Astrocyte (in vitro differentiated cells and primary cell): Measurements from ENCODE around the gene RALGPS1. TPM values are rescaled to one million over a fixed set of nuclear protein-coding genes. Genes with fewer than 3 reads are reported as not detected.

Experiments
- DNase-seq: peaks from one replicate; pipeline ENCODE4 v3.0.0-alpha.2; 2010; ENCODE audit warnings: low read depth
- FAIRE-seq: peaks from 2 replicates; lab custom pipeline; 2011; peaks lifted over from hg19 to GRCh38; lab: Jason Lieb, UNC
- H2AFZ ChIP-seq: 2 replicates; pipeline ENCODE4 v1.6.0; 2012; ENCODE audit warnings: low read depth, low read length, inconsistent platforms
- H3K27ac ChIP-seq: 2 replicates; pipeline ENCODE4 v1.5.1; 2011; ENCODE audit warnings: low read depth, low read length, inconsistent platforms
- H3K27me3 ChIP-seq: 2 replicates; pipeline ENCODE4 v1.6.0; 2011; ENCODE audit warnings: low read length, inconsistent platforms; ENCODE audit not compliant: insufficient read depth
- H3K36me3 ChIP-seq: 2 replicates; pipeline ENCODE4 v1.5.1; 2011; ENCODE audit warnings: low read length, inconsistent platforms; ENCODE audit not compliant: insufficient read depth
- H3K4me1 ChIP-seq: 2 replicates; pipeline ENCODE4 v1.5.1; 2011; ENCODE audit warnings: low read length, inconsistent platforms; ENCODE audit not compliant: insufficient read depth
- H3K4me2 ChIP-seq: 2 replicates; pipeline ENCODE4 v1.6.0; 2012; ENCODE audit warnings: low read length, inconsistent platforms
- H3K4me3 ChIP-seq: 2 replicates; pipeline ENCODE4 v1.5.1; 2011; ENCODE audit warnings: low read depth, mild to moderate bottlenecking, low read length, inconsistent platforms; ENCODE audit not compliant: insufficient read depth
- H3K79me2 ChIP-seq: 2 replicates; pipeline ENCODE4 v1.6.0; 2012; ENCODE audit warnings: mild to moderate bottlenecking, low read length, inconsistent platforms; ENCODE audit not compliant: insufficient read depth
- H3K9ac ChIP-seq: 2 replicates; pipeline ENCODE4 v1.6.0; 2012; ENCODE audit warnings: mild to moderate bottlenecking, low read length, inconsistent platforms
- H3K9me3 ChIP-seq: 2 replicates; pipeline ENCODE4 v1.5.1; 2012; ENCODE audit warnings: low read depth, mild to moderate bottlenecking, low read length, inconsistent platforms; ENCODE audit not compliant: insufficient read depth
- H4K20me1 ChIP-seq: 2 replicates; pipeline ENCODE4 v1.6.0; 2012; ENCODE audit warnings: low read length, inconsistent platforms; ENCODE audit not compliant: insufficient read depth
- H3K27ac Mint-ChIP-seq: one replicate; pipeline ENCODE4 v1.8.0; 2021; ENCODE audit warnings: mild to moderate bottlenecking, mixed read lengths; ENCODE audit not compliant: unreplicated experiment
- H3K27me3 Mint-ChIP-seq: one replicate; pipeline ENCODE4 v1.8.0; 2021; ENCODE audit warnings: low read depth, mixed read lengths; ENCODE audit not compliant: unreplicated experiment
- H3K36me3 Mint-ChIP-seq: one replicate; pipeline ENCODE4 v1.8.0; 2021; ENCODE audit warnings: low read depth, mixed read lengths; ENCODE audit not compliant: unreplicated experiment
- H3K4me1 Mint-ChIP-seq: one replicate; pipeline ENCODE4 v1.8.0; 2021; ENCODE audit warnings: low read depth, mixed read lengths; ENCODE audit not compliant: unreplicated experiment
- H3K4me3 Mint-ChIP-seq: one replicate; pipeline ENCODE4 v1.8.0; 2021; ENCODE audit warnings: mild to moderate bottlenecking, moderate library complexity, mixed read lengths; ENCODE audit not compliant: unreplicated experiment
- H3K9me3 Mint-ChIP-seq: one replicate; pipeline ENCODE4 v1.8.0; 2021; ENCODE audit warnings: mild to moderate bottlenecking, mixed read lengths; ENCODE audit not compliant: unreplicated experiment
- EZH2 ChIP-seq: IDR thresholded peaks from 2 replicates; pipeline ENCODE4 v1.6.1; 2012; ENCODE audit warnings: mild to moderate bottlenecking, low read length, inconsistent platforms; ENCODE audit not compliant: insufficient read depth
- total RNA-seq: library from RNA; stranded (reverse); gene quantifications from 2 replicates; pipeline ENCODE4 v1.2.1, GENCODE V29; 2021
- TF ChIP-seq, protein P1 (sequence below): IDR thresholded peaks from 2 replicates; pipeline ENCODE4 v1.5.1; 2011; ENCODE audit warnings: low read depth, mild to moderate bottlenecking, inconsistent platforms, low read length, moderate library complexity; ENCODE audit not compliant: insufficient read depth

Gene RALGPS1
- total RNA-seq, 1 donor from 2014 or later, result 2.8 TPM

- H4K20me1 ChIP-seq, result no peaks in the 10 kb centered on the region
- Mint-ChIP-seq H3K4me3 (no peak overlapping the region), H3K36me3 (peaks cover 5% of the 10 kb centered on the region), H3K4me1 (peaks cover 14% of the 10 kb centered on the region), H3K27ac (no peak overlapping the region), H3K27me3 (peaks cover 4% of the 10 kb centered on the region), H3K9me3 (peaks cover 2% of the 10 kb centered on the region)
- H3K27ac ChIP-seq, result no peak overlapping the region
- no peaks in the 10 kb centered on the region for H3K36me3 ChIP-seq
- DNase-seq, result no peak
- no peaks in the 10 kb centered on the region for H3K9me3 ChIP-seq
- H3K4me3 ChIP-seq, result no peak overlapping the region
- no peak overlapping the region for H3K4me2 ChIP-seq
- H3K79me2 ChIP-seq, result no peaks in the 10 kb centered on the region
- peaks cover 13% of the 10 kb centered on the region for H3K4me1 ChIP-seq
- H2AFZ ChIP-seq, result no peak overlapping the region
- no peaks in the 10 kb centered on the region for H3K27me3 ChIP-seq
- FAIRE-seq, result no peak
- TF ChIP-seq EZH2, result no peak
- TF ChIP-seq, protein P1, sequence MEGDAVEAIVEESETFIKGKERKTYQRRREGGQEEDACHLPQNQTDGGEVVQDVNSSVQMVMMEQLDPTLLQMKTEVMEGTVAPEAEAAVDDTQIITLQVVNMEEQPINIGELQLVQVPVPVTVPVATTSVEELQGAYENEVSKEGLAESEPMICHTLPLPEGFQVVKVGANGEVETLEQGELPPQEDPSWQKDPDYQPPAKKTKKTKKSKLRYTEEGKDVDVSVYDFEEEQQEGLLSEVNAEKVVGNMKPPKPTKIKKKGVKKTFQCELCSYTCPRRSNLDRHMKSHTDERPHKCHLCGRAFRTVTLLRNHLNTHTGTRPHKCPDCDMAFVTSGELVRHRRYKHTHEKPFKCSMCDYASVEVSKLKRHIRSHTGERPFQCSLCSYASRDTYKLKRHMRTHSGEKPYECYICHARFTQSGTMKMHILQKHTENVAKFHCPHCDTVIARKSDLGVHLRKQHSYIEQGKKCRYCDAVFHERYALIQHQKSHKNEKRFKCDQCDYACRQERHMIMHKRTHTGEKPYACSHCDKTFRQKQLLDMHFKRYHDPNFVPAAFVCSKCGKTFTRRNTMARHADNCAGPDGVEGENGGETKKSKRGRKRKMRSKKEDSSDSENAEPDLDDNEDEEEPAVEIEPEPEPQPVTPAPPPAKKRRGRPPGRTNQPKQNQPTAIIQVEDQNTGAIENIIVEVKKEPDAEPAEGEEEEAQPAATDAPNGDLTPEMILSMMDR, result no peak
- no peak overlapping the region for H3K9ac ChIP-seq
These were observed 69.2 kb downstream of the RALGPS1 start for GRCh38 chr9:126983767-126984166.

GRCh38 chr9:126984969-126985368 is 70.4 kb downstream of the RALGPS1 start:
- Mint-ChIP-seq H3K36me3 (peaks cover 6% of the 10 kb centered on the region), H3K27me3 (peaks cover 12% of the 10 kb centered on the region), H3K27ac (no peak overlapping the region), H3K9me3 (peaks cover 2% of the 10 kb centered on the region), H3K4me3 (no peak overlapping the region), H3K4me1 (peaks cover 14% of the 10 kb centered on the region)
- H3K4me2 ChIP-seq, result no peak overlapping the region
- no peak overlapping the region for H3K4me3 ChIP-seq
- no peak overlapping the region for H2AFZ ChIP-seq
- H3K79me2 ChIP-seq, result no peaks in the 10 kb centered on the region
- H3K27me3 ChIP-seq, result peaks cover 6% of the 10 kb centered on the region
- no peak for DNase-seq
- H4K20me1 ChIP-seq, result no peaks in the 10 kb centered on the region
- H3K36me3 ChIP-seq, result no peaks in the 10 kb centered on the region
- no peak for TF ChIP-seq EZH2
- FAIRE-seq, result no peak
- H3K27ac ChIP-seq, result no peak overlapping the region
- no peak overlapping the region for H3K9ac ChIP-seq
- H3K9me3 ChIP-seq, result no peaks in the 10 kb centered on the region
- peaks cover 13% of the 10 kb centered on the region for H3K4me1 ChIP-seq

DNA sequence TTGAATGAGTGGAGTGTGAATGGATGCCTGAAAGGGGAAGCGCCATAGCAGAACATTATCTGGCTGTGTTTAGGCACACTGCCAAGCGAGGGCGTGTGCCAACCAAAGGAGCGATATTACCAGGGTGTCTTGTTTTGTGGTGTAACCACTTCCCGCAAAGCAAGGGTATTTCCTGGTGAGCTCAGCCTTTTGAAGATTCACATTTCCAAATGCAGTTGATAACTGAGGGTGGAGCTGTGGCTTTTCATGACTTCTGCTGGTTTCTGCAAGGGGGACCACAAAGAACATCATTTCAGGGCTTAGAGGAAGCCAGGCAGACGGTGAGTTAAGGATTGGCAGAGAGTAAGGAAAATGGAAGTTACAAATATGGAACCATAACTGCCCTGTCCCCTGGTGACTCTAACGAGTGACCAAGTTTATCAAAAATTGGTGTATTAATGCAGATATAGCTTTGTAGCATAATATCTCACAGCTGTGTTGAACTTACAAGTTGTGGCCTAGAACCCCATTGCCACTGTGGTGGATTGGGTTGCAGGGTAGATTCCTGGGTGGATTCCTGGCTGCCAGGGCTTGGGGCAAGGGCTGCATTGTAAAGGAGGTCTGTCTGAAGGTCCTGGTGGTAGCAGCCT is 71.4 kb downstream of the RALGPS1 start:
- Mint-ChIP-seq H3K27ac (no peak overlapping the region), H3K4me1 (peaks cover 14% of the 10 kb centered on the region), H3K36me3 (peaks cover 14% of the 10 kb centered on the region), H3K4me3 (no peak overlapping the region), H3K27me3 (peaks cover 19% of the 10 kb centered on the region), H3K9me3 (peaks cover 8% of the 10 kb centered on the region)
- Histone ChIP-seq H3K4me1 (peaks cover 13% of the 10 kb centered on the region), H3K27me3 (peaks cover 16% of the 10 kb centered on the region), H3K36me3 (no peaks in the 10 kb centered on the region), H2AFZ (no peak overlapping the region), H3K27ac (no peak overlapping the region), H3K79me2 (no peaks in the 10 kb centered on the region), H3K4me2 (peak overlapping the region; percentile 58), H3K9me3 (no peaks in the 10 kb centered on the region), H3K9ac (no peak overlapping the region), H4K20me1 (no peaks in the 10 kb centered on the region), H3K4me3 (no peak overlapping the region)
- no peak for FAIRE-seq
- DNase-seq, result peak; percentile 81
- TF ChIP-seq, protein P1, result no peak
- no peak for TF ChIP-seq EZH2
